Heart right ventricle (tissue), 16 donors: ENCODE measurements around the gene CGNL1. TPM values are rescaled to one million over a fixed set of nuclear protein-coding genes. Genes with fewer than 3 reads are reported as not detected.

ENCODE experiments used
- ATAC-seq, 8 donors: fragments of 200-7000 bp; cut with Tn5 transposase; one replicate each; pipeline ENCODE4 v1.9.1; 2020; ENCODE audit warnings: mild to moderate bottlenecking in 8 of 8, moderate library complexity in 8 of 8, moderate number of reproducible peaks in 1 of 8
- DNase-seq, 2 donors: peaks; one replicate each; pipeline ENCODE4 v3.0.0-alpha.2; 2020
- H3K27ac ChIP-seq, 10 donors: fragments of 200-600 bp; sonication (generic) in 2 of 10; one replicate each; pipeline versions ENCODE4 v1.5.0 to v1.8.0; 2020 to 2022; ENCODE audit warnings: mild to moderate bottlenecking in 3 of 10
- H3K27me3 ChIP-seq, 7 donors: fragments of 200-600 bp; one replicate each; pipeline ENCODE4 v1.8.0; 2021 to 2022; ENCODE audit warnings: mild to moderate bottlenecking in 2 of 7
- H3K36me3 ChIP-seq, 9 donors: fragments of 200-600 bp; sonication (generic) in 1 of 9; one replicate each; pipeline versions ENCODE4 v1.5.0 to v1.8.0; 2020 to 2022; ENCODE audit warnings: mild to moderate bottlenecking in 2 of 9
- H3K4me1 ChIP-seq, 9 donors: fragments of 200-600 bp; sonication (generic) in 1 of 9; one replicate each; pipeline versions ENCODE4 v1.5.0 to v1.8.0; 2020 to 2022; ENCODE audit warnings: mild to moderate bottlenecking in 4 of 9
- H3K4me3 ChIP-seq, 10 donors: fragments of 200-600 bp; sonication (generic) in 2 of 10; one replicate each; pipeline versions ENCODE4 v1.5.0 to v1.8.0; 2020 to 2022; ENCODE audit warnings: mild to moderate bottlenecking in 7 of 10, moderate library complexity in 2 of 10
- H3K9me3 ChIP-seq, 11 donors: fragments of 200-600 bp in 10 of 11; sonication (generic) in 2 of 11; one replicate each; pipeline versions ENCODE4 v1.5.0 to v1.8.0; 2013 to 2022; ENCODE audit warnings: mild to moderate bottlenecking in 2 of 11, control low read depth in 1 of 11, moderate library complexity in 1 of 11
- WGBS, 2 donors: extraction: QIAGEN DNeasy Blood & Tissue Kit; methylation state at CpG; one replicate each; pipeline ENCODE4 v1.1.7; 2013; ENCODE audit warnings: inconsistent platforms in 1 of 2; 5-methylcytosine and 5-hydroxymethylcytosine counted together
- intact Hi-C, 10 donors: fragments of 100-400 bp; cut with DNase I; formaldehyde crosslinking; loops; one replicate each; pipeline versions ENCODE4 v1.11.1 to v1.14.2; 2022
- polyA plus RNA-seq, 2 donors: library from polyadenylated mRNA; stranded (reverse); fragments of 200-250 nt; gene quantifications; one replicate each; pipeline ENCODE4 v1.2.3, GENCODE V29; 2013
- total RNA-seq, 10 donors: library from RNA; stranded (reverse); fragmentation: NEBNext Ultra II Directional in 3 of 10; extraction: Animal tissue kit (Norgen Biotek cat#: 25700) in 3 of 10; gene quantifications; one replicate each; pipeline versions ENCODE4 v1.2.1 to v1.2.4, GENCODE V29; 2021 to 2023
- TF ChIP-seq, protein P1 (sequence below), 9 donors: fragments of 200-600 bp; sonication (generic) in 2 of 9; IDR thresholded peaks; one replicate each; pipeline versions ENCODE4 v1.5.0 to v1.8.0; 2021 to 2022; ENCODE audit warnings: antibody characterized with exemption in 9 of 9, mild to moderate bottlenecking in 5 of 9, moderate library complexity in 1 of 9
- donor health status: Arrhythmogenic right ventricular cardiomyopathy.
- donor health status: ischemic (EF 13 %, LVEDD 7.1; RV severe dilation, severe dysfunction).
- donor health status: healthy with polysubstance abuse.
- donor health status: DM: no; HTN: yes; CAD: no.
- donor health status: DM: no; HTN: no; CAD: no.
- donor health status: ischemic (EF 25% LVEDD 6.9; RV normal size, moderate dysfunction).
- donor health status: ischemic (EF 25% LVEDD 5.7; RV mildly dilated, moderate dysfunction).
- donor health status: healthy.
- donor health status: DM: yes; HTN: yes; CAD: no.
- donor health status: Ischemic cardiomyopathy.
- donor health status: ischemic (EF 35%, LVEDD 5.7; RV mildly dilated, moderate dysfunction).
- donor health status: nonischemic (EF 11% LVEDD 7.7; RV severe dilation, severe dysfunction).
- donor health status: DM: yes; HTN: yes; CAD: no.
- donor health status: PGD.
- donor health status: ischemic (EF 29% LVEDD 5.4; RV normal size, mild dysfunction).
- donor health status: nonischemic (EF 23%, LVEDD 6.1; RV moderate dilation, normal function).

CGNL1 gene
- total and polyA plus RNA-seq, 12 donors: 2.7 to 42.9 (median 33.7) TPM

DNA sequence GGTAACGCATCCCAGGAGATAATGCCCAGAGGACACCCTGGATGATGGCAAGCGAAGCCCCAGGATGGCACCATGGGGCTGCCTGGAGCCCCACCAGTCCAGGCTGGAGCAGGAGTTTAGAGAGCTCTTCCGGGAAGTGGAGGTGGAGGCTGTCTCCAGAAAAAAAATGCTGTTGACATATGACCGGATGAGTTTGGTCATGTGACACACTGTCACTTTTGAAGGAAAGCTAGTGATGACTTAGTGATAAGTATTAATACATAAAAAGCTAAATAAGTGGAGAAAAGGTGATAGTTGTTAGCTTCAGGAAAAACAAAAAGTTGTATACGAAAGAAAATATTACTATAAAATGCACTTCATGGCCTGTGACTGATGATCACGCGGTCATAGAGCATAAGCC lies 195.4 kb downstream of the CGNL1 start:
- Histone ChIP-seq H3K9me3 (no peaks in the 10 kb centered on the region), H3K4me1 (peaks cover 0 to 20% (median 0%) of the 10 kb centered on the region in 9 donors), H3K36me3 (no peaks in the 10 kb centered on the region), H3K4me3 (no peak overlapping the region), H3K27me3 (no peaks in the 10 kb centered on the region), H3K27ac (no peak overlapping the region)
- no peak for ATAC-seq
- TF ChIP-seq, protein P1, sequence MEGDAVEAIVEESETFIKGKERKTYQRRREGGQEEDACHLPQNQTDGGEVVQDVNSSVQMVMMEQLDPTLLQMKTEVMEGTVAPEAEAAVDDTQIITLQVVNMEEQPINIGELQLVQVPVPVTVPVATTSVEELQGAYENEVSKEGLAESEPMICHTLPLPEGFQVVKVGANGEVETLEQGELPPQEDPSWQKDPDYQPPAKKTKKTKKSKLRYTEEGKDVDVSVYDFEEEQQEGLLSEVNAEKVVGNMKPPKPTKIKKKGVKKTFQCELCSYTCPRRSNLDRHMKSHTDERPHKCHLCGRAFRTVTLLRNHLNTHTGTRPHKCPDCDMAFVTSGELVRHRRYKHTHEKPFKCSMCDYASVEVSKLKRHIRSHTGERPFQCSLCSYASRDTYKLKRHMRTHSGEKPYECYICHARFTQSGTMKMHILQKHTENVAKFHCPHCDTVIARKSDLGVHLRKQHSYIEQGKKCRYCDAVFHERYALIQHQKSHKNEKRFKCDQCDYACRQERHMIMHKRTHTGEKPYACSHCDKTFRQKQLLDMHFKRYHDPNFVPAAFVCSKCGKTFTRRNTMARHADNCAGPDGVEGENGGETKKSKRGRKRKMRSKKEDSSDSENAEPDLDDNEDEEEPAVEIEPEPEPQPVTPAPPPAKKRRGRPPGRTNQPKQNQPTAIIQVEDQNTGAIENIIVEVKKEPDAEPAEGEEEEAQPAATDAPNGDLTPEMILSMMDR (IDR thresholded peaks at IDR 0.05): no peak
- intact Hi-C loops: no loop called here
- WGBS, 2 donors: 95 to 96% methylated on average over 7 of the region's 7 CpGs
- no peak for DNase-seq

DNA sequence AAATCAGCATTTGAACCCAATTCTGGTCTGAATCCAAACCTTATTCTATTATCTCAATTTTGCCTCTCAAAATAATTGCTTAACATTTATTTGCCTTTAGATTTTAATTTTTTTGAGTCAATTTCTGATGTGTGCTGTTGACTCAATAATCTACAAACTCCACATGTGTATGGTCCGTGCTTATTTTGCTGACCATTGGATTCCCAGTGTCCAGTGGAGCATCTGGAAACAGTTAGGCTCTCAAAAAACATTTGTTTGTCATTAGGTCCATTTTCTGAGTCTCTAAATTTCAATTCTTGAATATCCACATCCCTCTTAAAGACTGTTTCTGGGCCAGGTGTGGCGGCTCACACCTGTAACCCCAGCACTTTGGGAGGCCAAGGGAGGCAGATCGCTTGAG lies 196.2 kb downstream of the CGNL1 start:
- 93 to 96% methylated on average over 3 of the region's 3 CpGs for WGBS, 2 donors
- Histone ChIP-seq H3K4me1 (peaks cover 0 to 12% (median 0%) of the 10 kb centered on the region in 9 donors), H3K27me3 (no peaks in the 10 kb centered on the region), H3K9me3 (no peaks in the 10 kb centered on the region), H3K36me3 (no peaks in the 10 kb centered on the region), H3K27ac (no peak overlapping the region), H3K4me3 (no peak overlapping the region)
- ATAC-seq (peak in 1 of 8 donors; percentile 60), DNase-seq (no peak)
- intact Hi-C loops: no loop called here
- TF ChIP-seq, protein P1 (IDR thresholded peaks at IDR 0.05): no peak

DNA sequence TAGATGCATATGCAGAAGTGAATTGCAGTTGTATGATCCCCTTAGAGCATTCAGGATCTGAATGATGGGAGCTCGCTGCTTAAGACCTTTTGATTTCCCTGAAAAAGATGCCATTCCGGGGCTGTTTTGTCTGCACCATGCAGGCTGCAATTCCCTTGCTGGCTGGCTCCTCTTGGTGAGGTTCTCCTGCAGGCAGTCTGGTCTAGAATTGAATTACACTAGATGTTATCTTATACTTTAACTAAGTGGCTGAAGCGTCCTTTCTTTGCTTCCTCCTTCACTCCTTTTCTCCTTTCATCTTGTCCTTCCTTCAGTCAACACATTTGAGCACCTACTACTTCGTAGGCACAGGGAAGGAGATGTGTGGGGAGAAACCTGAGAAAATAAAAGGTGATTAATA lies 196.8 kb downstream of the CGNL1 start:
- intact Hi-C loops: no loop called here
- ATAC-seq (no peak), DNase-seq (no peak)
- Histone ChIP-seq H3K36me3 (no peaks in the 10 kb centered on the region), H3K4me1 (peaks cover 0 to 7% (median 0%) of the 10 kb centered on the region in 9 donors), H3K9me3 (no peaks in the 10 kb centered on the region), H3K27me3 (no peaks in the 10 kb centered on the region), H3K27ac (no peak overlapping the region), H3K4me3 (no peak overlapping the region)
- TF ChIP-seq, protein P1 (IDR thresholded peaks at IDR 0.05): no peak
- 92 to 93% methylated on average over 4 of the region's 4 CpGs for WGBS, 2 donors

DNA sequence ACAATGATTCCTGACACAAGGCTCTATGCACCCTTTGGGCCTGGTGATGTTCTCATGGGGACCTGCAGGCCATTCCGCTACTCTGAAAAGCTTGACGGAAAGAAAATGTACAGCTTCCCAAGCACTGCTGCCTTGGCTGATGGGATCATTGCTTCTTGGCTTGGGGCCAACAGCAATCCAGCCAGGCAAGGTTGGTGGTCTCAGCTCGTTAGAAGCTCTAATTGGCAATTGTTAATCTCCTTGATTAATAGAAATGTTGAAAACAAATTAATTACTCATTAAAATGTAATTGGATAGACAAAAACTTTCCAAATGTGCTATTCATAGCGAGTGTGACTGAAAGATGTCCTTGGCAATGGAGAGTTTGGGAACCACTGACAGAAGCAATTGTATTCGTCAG lies 199.1 kb downstream of the CGNL1 start:
- Histone ChIP-seq H3K27me3 (no peaks in the 10 kb centered on the region), H3K4me3 (no peak overlapping the region), H3K4me1 (peaks cover 0 to 14% (median 0%) of the 10 kb centered on the region in 9 donors), H3K9me3 (no peaks in the 10 kb centered on the region), H3K36me3 (no peaks in the 10 kb centered on the region), H3K27ac (no peak overlapping the region)
- ATAC-seq (no peak), DNase-seq (no peak)
- TF ChIP-seq, protein P1 (IDR thresholded peaks at IDR 0.05): no peak
- intact Hi-C loops: no loop called here
- WGBS, 2 donors: 84 to 85% methylated on average over 5 of the region's 5 CpGs
